HCT116 (cell line): ENCODE measurements around the gene LTBP4.

Experiments used
- EZH2 ChIP-seq: fragments of 200-600 bp; sonication (generic); IDR thresholded peaks from 2 replicates; pipeline ENCODE4 v1.6.1; 2017; ENCODE audit warnings: antibody characterized with exemption, mixed run types
- FOSL1 ChIP-seq: IDR thresholded peaks from 2 replicates; pipeline ENCODE4 v1.6.1; 2012; ENCODE audit warnings: low read depth
- POLR2A ChIP-seq: IDR thresholded peaks from 2 replicates; pipeline ENCODE4 v1.7.0; 2011; ENCODE audit warnings: borderline replicate concordance; ENCODE audit not compliant: insufficient read depth, insufficient read length; ENCODE audit errors: extremely low read depth
- POLR2AphosphoS5 ChIP-seq: IDR thresholded peaks from 2 replicates; pipeline ENCODE4 v1.6.1; 2011; ENCODE audit warnings: mild to moderate bottlenecking, low read depth, low read length, moderate library complexity
- SIN3A ChIP-seq: IDR thresholded peaks from 2 replicates; pipeline ENCODE4 v1.6.1; 2012; ENCODE audit warnings: low read depth
- SP1 ChIP-seq: IDR thresholded peaks from 2 replicates; pipeline ENCODE4 v1.6.1; 2012; ENCODE audit warnings: low read depth
- ZFX ChIP-seq: fragments of 450-650 bp; IDR thresholded peaks from 2 replicates; pipeline ENCODE4 v1.6.1; 2017
- TF ChIP-seq, protein P1 (sequence below), 3 experiments: fragments of 200-600 bp in 1 of 3; sonication (generic) in 1 of 3; IDR thresholded peaks in 2 of 3; conservative IDR thresholded peaks in 1 of 3; 2 replicates each; pipeline ENCODE4 v1.5.1; 2012 to 2017; ENCODE audit warnings: low read depth in 2 of 3, low read length in 2 of 3, antibody characterized with exemption in 1 of 3, borderline replicate concordance in 1 of 3, control low read depth in 1 of 3, mild to moderate bottlenecking in 1 of 3, mixed read lengths in 1 of 3, mixed run types in 1 of 3, moderate library complexity in 1 of 3; ENCODE audit not compliant: insufficient read depth in 1 of 3
- TF ChIP-seq, protein P2 (sequence below): IDR thresholded peaks from 2 replicates; pipeline ENCODE4 v1.6.1; 2012; ENCODE audit warnings: low read depth
- TF ChIP-seq, protein P3 (sequence below): IDR thresholded peaks from 2 replicates; pipeline ENCODE4 v1.6.1; 2012
- TF ChIP-seq, protein P4 (sequence below): IDR thresholded peaks from 2 replicates; pipeline ENCODE4 v1.6.1; 2012

DNA sequence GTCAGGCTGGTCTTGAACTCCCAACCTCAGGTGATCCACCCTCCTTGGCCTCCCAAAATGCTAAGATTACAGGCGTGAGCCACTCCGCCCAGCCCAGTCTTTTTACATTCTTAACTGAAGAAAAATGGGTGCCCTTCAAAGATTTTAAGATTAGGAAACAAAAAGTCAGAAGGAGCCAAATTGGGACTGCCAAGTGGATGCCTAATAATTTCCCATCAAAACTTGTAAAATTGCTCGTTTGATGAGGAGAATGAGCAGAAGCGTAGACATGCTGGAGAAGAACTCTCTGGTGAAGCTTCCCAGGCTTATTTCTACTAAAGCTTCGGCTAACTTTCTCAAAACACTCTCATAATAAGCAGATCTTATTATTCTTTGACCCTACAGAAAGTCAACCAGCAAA, 57.9 kb downstream of the LTBP4 start:
- TF ChIP-seq, protein P1, sequence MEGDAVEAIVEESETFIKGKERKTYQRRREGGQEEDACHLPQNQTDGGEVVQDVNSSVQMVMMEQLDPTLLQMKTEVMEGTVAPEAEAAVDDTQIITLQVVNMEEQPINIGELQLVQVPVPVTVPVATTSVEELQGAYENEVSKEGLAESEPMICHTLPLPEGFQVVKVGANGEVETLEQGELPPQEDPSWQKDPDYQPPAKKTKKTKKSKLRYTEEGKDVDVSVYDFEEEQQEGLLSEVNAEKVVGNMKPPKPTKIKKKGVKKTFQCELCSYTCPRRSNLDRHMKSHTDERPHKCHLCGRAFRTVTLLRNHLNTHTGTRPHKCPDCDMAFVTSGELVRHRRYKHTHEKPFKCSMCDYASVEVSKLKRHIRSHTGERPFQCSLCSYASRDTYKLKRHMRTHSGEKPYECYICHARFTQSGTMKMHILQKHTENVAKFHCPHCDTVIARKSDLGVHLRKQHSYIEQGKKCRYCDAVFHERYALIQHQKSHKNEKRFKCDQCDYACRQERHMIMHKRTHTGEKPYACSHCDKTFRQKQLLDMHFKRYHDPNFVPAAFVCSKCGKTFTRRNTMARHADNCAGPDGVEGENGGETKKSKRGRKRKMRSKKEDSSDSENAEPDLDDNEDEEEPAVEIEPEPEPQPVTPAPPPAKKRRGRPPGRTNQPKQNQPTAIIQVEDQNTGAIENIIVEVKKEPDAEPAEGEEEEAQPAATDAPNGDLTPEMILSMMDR (IDR thresholded peaks at IDR 0.05 in 2 of 3, conservative IDR thresholded peaks at IDR 0.05 in 1 of 3; ENCODE audit: borderline replicate concordance in 1 of 3, insufficient read depth in 1 of 3, low read depth in 2 of 3, low read length in 2 of 3): no peak
- TF ChIP-seq FOSL1: no peak
- no peak for TF ChIP-seq POLR2AphosphoS5
- TF ChIP-seq POLR2A: no peak
- TF ChIP-seq SP1: no peak
- TF ChIP-seq, protein P2, sequence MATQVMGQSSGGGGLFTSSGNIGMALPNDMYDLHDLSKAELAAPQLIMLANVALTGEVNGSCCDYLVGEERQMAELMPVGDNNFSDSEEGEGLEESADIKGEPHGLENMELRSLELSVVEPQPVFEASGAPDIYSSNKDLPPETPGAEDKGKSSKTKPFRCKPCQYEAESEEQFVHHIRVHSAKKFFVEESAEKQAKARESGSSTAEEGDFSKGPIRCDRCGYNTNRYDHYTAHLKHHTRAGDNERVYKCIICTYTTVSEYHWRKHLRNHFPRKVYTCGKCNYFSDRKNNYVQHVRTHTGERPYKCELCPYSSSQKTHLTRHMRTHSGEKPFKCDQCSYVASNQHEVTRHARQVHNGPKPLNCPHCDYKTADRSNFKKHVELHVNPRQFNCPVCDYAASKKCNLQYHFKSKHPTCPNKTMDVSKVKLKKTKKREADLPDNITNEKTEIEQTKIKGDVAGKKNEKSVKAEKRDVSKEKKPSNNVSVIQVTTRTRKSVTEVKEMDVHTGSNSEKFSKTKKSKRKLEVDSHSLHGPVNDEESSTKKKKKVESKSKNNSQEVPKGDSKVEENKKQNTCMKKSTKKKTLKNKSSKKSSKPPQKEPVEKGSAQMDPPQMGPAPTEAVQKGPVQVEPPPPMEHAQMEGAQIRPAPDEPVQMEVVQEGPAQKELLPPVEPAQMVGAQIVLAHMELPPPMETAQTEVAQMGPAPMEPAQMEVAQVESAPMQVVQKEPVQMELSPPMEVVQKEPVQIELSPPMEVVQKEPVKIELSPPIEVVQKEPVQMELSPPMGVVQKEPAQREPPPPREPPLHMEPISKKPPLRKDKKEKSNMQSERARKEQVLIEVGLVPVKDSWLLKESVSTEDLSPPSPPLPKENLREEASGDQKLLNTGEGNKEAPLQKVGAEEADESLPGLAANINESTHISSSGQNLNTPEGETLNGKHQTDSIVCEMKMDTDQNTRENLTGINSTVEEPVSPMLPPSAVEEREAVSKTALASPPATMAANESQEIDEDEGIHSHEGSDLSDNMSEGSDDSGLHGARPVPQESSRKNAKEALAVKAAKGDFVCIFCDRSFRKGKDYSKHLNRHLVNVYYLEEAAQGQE: no peak
- TF ChIP-seq SIN3A: no peak
- TF ChIP-seq, protein P3, sequence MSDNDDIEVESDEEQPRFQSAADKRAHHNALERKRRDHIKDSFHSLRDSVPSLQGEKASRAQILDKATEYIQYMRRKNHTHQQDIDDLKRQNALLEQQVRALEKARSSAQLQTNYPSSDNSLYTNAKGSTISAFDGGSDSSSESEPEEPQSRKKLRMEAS: no peak
- TF ChIP-seq EZH2: no peak
- TF ChIP-seq, protein P4, sequence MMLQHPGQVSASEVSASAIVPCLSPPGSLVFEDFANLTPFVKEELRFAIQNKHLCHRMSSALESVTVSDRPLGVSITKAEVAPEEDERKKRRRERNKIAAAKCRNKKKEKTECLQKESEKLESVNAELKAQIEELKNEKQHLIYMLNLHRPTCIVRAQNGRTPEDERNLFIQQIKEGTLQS: no peak
- no peak for TF ChIP-seq ZFX
